Mucosa of rectum (tissue), 2 donors: Measurements from ENCODE around the gene MYRFL.

Experiments used
- H3K27ac ChIP-seq, 2 donors: one replicate each; pipeline ENCODE4 v1.7.0; 2013; ENCODE audit warnings: inconsistent platforms in 2 of 2, low read depth in 2 of 2, low read length in 2 of 2
- H3K27me3 ChIP-seq, 2 donors: one replicate each; pipeline ENCODE4 v1.7.0; 2013; ENCODE audit warnings: low read length in 2 of 2; ENCODE audit not compliant: control insufficient read depth in 2 of 2, insufficient read depth in 2 of 2
- H3K36me3 ChIP-seq, 2 donors: one replicate each; pipeline ENCODE4 v1.7.0; 2013; ENCODE audit warnings: low read length in 2 of 2; ENCODE audit not compliant: control insufficient read depth in 2 of 2, insufficient read depth in 2 of 2
- H3K4me1 ChIP-seq, 2 donors: one replicate each; pipeline ENCODE4 v1.7.0; 2013; ENCODE audit warnings: low read length in 2 of 2, mild to moderate bottlenecking in 1 of 2; ENCODE audit not compliant: control insufficient read depth in 2 of 2, insufficient read depth in 2 of 2
- H3K4me3 ChIP-seq, 2 donors: one replicate each; pipeline ENCODE4 v1.7.0; 2013; ENCODE audit warnings: low read length in 2 of 2
- H3K9ac ChIP-seq, 2 donors: one replicate each; pipeline ENCODE4 v1.7.0; 2013; ENCODE audit warnings: low read length in 2 of 2, low read depth in 1 of 2, mild to moderate bottlenecking in 1 of 2
- H3K9me3 ChIP-seq, 2 donors: one replicate each; pipeline ENCODE4 v1.7.0; 2013; ENCODE audit warnings: low read length in 2 of 2; ENCODE audit not compliant: control insufficient read depth in 2 of 2
- donor health status: healthy.
- donor health status: Normal muscosa, but diverticular disease.

MYRFL gene

DNA sequence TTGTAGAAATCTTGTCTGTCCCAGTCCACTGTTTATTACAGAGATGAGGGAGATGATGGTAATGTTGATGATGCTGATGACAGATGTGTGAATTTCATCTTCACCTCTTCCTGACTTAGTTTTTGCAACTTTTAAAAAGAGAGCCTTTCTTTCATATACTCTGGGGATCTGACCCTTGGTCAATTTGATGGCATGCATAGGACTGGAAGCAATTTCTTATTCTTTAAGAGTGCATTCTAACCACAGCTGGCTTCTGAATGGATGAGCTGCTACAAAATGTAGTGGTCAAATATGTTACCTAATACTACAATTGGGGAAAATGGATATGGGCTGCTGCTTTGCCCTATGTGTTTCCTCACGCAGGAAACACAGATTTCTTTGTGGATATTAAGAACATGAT lies 80.8 kb downstream of the MYRFL start:
- Histone ChIP-seq H3K36me3 (no peaks in the 10 kb centered on the region), H3K9me3 (no peaks in the 10 kb centered on the region), H3K9ac (no peak overlapping the region), H3K27ac (no peak overlapping the region), H3K27me3 (no peaks in the 10 kb centered on the region), H3K4me1 (no peaks in the 10 kb centered on the region), H3K4me3 (no peak overlapping the region)

DNA sequence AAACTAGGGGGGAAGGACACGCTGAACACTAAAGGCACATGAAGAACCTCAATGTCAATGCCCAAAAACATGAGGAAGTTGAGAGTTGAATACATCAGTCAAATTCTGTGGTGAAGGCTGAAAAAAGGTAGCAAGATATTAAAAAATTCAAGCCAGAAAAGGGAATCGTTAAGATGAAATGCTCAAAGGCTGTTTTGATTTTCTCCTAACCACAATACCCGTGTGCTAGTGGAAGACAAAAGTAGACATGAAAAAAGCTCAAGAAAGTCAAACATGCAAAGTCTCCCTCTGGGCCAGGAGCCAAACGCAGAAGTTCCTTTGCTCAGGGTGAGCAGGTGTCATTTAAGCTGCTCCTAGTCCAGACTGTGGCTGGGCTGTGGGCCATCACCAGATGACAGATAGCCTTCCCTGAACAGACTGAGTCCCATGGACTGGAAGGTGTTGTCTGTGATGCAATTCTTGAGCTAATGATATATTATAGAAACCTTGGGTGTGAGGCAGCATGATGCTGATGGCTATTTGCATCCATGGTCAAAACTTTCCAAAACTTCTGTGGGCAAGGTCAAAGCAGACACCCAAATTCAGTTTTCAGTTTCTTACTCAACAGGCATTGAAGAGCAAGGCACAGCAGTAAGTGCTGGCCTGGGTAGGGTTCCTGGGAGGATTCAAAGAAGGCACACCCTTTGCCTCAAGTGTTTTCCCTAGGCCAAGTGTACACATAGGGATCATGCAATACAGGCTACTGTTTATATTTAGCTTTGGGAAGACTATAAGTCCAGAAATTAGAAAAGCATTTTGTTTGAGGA lies 81.6 kb downstream of the MYRFL start:
- H3K9me3 ChIP-seq, result no peaks in the 10 kb centered on the region
- H3K4me1 ChIP-seq, result no peaks in the 10 kb centered on the region
- no peaks in the 10 kb centered on the region for H3K36me3 ChIP-seq
- H3K27ac ChIP-seq, result no peak overlapping the region
- no peak overlapping the region for H3K9ac ChIP-seq
- no peak overlapping the region for H3K4me3 ChIP-seq
- H3K27me3 ChIP-seq, result no peaks in the 10 kb centered on the region

DNA sequence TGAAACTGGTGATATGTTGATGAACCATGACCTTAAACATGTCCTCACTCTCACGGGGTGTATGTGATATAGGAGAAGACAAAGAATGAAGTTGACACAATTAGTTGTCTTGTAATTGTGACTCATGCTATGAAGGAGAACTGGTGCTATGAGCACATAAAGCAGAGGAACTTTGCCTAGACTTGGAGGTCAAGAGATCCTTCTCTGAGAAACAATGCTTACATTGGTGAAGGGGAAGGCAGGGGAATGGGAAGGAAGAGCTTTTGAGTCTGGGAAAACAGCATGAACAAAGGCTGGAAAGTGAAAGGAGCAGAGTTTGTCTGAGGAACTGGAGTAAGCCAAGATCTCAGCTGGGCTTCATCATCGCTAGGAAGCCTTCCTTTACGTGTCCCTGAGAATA lies 83.2 kb downstream of the MYRFL start:
- Histone ChIP-seq H3K9me3 (no peaks in the 10 kb centered on the region), H3K9ac (no peak overlapping the region), H3K4me3 (no peak overlapping the region), H3K27me3 (no peaks in the 10 kb centered on the region), H3K36me3 (no peaks in the 10 kb centered on the region), H3K4me1 (no peaks in the 10 kb centered on the region), H3K27ac (no peak overlapping the region)

DNA sequence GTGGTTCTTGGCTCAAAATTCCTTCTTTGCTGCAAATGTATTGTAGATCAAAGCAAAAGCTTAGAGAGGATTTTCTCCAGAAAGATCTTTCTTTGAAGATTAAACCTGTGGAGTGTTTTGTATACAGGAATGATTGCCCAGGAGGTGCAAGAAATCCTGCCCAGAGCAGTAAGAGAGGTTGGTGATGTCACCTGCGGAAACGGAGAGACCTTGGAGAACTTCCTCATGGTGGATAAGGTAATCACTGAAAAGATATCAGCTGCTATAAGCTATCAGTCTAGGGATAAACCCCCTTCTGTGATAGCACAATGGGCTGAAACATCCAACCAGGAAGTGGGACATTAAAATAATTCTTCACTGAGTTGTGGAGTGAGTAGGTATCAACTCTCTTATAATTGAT lies 85.7 kb downstream of the MYRFL start:
- no peaks in the 10 kb centered on the region for H3K36me3 ChIP-seq
- H3K4me3 ChIP-seq, result no peak overlapping the region
- H3K27ac ChIP-seq, result no peak overlapping the region
- no peak overlapping the region for H3K9ac ChIP-seq
- H3K4me1 ChIP-seq, result no peaks in the 10 kb centered on the region
- H3K27me3 ChIP-seq, result no peaks in the 10 kb centered on the region
- no peaks in the 10 kb centered on the region for H3K9me3 ChIP-seq

DNA sequence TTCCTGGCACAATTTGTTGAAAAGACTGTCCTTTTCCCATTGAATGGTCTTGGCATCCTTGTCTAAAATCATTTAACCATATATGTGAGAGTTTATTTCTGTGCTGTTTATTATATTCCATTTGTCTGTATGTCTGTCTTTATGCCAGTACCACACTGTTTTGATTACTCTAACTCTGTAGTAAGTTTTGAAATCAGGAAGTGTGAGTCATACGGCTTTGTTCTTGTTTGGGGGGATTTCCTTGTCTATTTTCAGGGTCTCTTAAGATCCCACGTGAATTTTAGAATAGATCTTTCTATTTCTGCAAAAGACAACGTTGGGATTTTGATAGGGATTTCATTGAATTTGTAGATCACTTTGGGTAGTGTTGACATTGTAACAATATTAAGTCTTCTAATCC lies 88.5 kb downstream of the MYRFL start:
- H3K27me3 ChIP-seq, result no peaks in the 10 kb centered on the region
- no peak overlapping the region for H3K4me3 ChIP-seq
- no peaks in the 10 kb centered on the region for H3K4me1 ChIP-seq
- no peak overlapping the region for H3K9ac ChIP-seq
- no peaks in the 10 kb centered on the region for H3K9me3 ChIP-seq
- H3K27ac ChIP-seq, result no peak overlapping the region
- no peaks in the 10 kb centered on the region for H3K36me3 ChIP-seq

DNA sequence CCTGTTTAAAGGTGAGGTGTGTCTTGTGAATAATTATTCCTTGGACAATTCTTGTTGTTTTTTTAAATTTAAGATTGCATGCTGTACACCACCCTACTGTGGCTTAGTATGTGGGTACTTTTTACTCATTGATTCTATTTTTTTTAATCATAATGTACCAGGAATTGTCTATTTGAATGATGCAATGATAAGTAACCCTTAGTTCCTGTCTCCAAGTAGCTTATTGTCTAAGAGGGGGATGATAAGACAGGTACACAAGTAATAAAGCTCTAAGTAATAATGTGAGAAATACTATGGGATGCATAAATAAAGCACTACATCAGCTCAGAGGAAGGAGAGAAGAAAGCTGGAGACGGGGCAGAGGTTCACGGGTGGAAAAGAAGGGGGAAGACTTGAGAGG lies 90.9 kb downstream of the MYRFL start:
- H3K27me3 ChIP-seq, result no peaks in the 10 kb centered on the region
- H3K36me3 ChIP-seq, result no peaks in the 10 kb centered on the region
- no peak overlapping the region for H3K9ac ChIP-seq
- H3K27ac ChIP-seq, result no peak overlapping the region
- H3K4me3 ChIP-seq, result no peak overlapping the region
- no peaks in the 10 kb centered on the region for H3K9me3 ChIP-seq
- H3K4me1 ChIP-seq, result peaks cover 3 to 14% of the 10 kb centered on the region in 2 donors

DNA sequence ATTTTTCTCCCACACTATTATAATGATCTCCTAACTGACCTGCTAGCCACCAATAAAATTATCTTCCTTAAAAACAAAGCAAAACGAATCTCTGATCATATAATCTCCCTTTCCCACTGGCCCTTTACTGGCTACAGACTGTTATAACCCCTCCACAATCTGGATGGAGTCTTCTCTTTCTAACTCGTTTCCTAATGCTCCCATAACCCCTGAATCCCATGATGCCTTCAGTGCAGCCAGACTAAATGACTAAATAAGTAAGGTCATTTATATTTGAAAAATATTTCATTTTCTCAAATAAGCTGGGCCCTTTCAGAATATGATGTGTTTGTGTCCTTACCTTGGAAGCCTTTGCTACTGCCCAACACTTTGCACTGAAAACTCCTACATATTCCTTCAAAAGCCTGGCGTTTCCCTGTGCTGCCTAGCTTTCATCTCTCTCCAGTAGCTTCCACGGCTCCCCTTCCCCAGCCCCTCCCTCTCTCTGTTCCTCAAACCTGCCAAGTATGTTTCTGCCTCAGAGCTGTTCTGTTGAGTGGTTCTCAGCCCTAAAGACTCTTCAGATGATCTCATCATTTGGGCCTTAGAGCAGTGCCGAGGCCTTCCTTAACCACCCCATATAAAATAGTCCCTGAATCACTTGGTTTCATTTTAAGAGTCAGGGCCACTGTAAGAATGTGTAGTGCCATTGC lies 91.7 kb downstream of the MYRFL start:
- Histone ChIP-seq H3K4me1 (peaks cover 3 to 14% of the 10 kb centered on the region in 2 donors), H3K9me3 (no peaks in the 10 kb centered on the region), H3K9ac (no peak overlapping the region), H3K4me3 (no peak overlapping the region), H3K27me3 (no peaks in the 10 kb centered on the region), H3K27ac (no peak overlapping the region), H3K36me3 (no peaks in the 10 kb centered on the region)

DNA sequence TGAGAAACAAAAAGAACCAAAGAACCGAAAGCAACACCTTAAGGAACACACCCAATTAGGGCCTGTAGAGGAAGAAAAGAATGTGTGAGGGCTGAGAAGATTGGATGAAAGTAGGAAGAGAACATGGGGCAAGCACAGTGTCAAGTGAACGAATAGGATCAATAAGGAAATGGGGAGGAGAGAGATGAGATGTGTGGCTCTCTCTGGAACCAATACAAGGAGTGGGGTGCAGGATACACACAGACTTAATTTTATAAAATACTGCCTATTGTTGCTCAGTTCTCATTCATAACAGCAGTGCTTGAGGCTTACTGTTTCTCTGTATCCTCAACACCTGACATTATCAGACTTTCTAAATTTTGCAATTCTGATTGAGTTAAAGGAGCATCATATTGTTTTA lies 93.3 kb downstream of the MYRFL start:
- no peak overlapping the region for H3K9ac ChIP-seq
- no peaks in the 10 kb centered on the region for H3K36me3 ChIP-seq
- H3K9me3 ChIP-seq, result no peaks in the 10 kb centered on the region
- peaks cover 3 to 14% of the 10 kb centered on the region in 2 donors for H3K4me1 ChIP-seq
- H3K4me3 ChIP-seq, result no peak overlapping the region
- no peaks in the 10 kb centered on the region for H3K27me3 ChIP-seq
- no peak overlapping the region for H3K27ac ChIP-seq

DNA sequence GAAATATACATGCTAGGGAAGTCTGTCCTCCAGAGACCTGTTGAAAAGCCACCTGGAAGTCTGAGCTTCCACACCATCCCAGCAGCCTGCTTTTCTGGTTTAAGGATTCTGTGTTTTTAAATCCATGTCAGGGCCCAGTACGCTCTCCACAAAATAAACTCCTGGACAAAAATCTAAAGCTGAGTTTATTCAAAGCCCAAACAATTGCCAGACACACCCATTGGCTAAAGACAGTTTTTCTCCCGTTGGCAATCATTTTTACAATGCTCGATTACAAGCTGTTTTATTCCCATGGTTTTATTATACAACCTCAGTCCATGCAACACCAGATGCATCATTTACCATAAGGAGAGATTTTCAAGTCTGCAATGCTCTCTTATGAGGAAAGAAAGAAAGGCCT lies 94.5 kb downstream of the MYRFL start:
- Histone ChIP-seq H3K27ac (no peak overlapping the region), H3K27me3 (no peaks in the 10 kb centered on the region), H3K4me1 (peaks cover 3 to 14% of the 10 kb centered on the region in 2 donors), H3K36me3 (no peaks in the 10 kb centered on the region), H3K4me3 (no peak overlapping the region), H3K9ac (no peak overlapping the region), H3K9me3 (no peaks in the 10 kb centered on the region)

DNA sequence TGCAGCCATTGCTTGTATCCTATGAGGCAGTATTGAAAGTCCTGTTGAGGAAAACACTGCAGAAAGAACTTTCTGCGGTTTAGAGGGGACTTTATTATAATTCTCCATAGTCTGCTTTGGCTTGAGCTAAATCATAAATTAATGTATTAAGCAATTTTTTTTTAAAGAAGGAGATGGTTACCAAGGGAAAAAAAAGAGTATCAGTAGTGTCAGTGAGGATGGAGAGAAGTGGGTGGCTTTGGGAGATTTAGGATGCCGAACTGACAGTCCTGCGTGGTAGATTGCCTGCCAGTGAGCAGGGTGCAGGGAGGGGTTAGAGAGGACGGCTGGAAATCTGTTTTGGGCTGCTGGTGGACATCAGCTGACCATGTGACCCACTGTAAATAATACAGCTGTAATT lies 96.8 kb downstream of the MYRFL start:
- H3K4me1 ChIP-seq, result peaks cover 3 to 14% of the 10 kb centered on the region in 2 donors
- no peak overlapping the region for H3K4me3 ChIP-seq
- no peaks in the 10 kb centered on the region for H3K27me3 ChIP-seq
- no peak overlapping the region for H3K27ac ChIP-seq
- H3K36me3 ChIP-seq, result no peaks in the 10 kb centered on the region
- H3K9me3 ChIP-seq, result no peaks in the 10 kb centered on the region
- no peak overlapping the region for H3K9ac ChIP-seq
